ENCODE data around the gene TRIM40. TPM values are rescaled to one million over a fixed set of nuclear protein-coding genes. Genes with fewer than 3 reads are reported as not detected.
"Not testable (repeated sequence)": the region's sequence is repeated elsewhere in the genome, so short reads cannot be mapped to it uniquely, and the experiment has no call there.

The TRIM40 gene
- polyA plus RNA-seq, 3 donors, result 0.07 to 0.10 TPM; not detected in 1

DNA sequence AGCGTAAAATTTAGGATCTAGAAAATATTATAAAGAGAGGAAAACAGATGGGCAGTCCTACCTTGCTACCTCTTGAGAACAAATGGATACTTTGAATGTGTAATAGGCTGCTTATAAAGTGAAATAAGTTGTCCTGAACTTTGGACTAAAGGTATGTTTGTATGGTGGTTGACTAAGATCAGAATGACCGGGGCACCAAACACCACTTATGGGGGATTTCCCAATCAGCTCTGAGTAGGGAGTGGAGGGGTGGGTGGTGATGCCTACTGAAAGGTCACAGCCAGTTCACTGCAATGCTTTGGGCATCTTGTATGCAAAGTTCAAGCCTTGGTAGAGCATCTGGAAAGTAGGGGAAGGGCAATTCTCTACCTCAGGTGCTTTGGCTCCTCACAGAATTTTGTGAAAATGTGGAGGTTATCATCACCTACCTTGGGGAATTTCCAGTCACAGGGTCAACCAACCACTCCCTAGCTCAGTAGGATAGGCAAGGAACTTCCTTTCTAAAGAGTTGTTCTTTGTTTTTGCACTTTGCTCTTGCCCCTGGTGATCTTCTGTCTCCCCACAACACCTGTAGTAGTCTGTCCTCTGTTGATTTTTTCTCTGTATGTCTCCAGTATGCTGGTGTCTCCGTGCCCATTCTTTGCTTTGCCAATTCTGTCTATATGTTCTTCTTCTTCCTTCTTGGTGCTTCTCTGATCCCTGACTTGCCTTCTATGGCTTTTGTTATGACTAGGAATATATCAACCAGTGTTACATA lies 22.8 kb upstream of the TRIM40 start, which contains the start of gene TRIM31:
Gene TRIM31, minus strand, starts transcription at position 88 of the 757 bp plus-strand sequence. CDS start 285 bp downstream, outside the sequence.
- DNase-seq (ENCODE audit: low read depth in 3 of 3, low spot score in 2 of 3), result no peak

DNA sequence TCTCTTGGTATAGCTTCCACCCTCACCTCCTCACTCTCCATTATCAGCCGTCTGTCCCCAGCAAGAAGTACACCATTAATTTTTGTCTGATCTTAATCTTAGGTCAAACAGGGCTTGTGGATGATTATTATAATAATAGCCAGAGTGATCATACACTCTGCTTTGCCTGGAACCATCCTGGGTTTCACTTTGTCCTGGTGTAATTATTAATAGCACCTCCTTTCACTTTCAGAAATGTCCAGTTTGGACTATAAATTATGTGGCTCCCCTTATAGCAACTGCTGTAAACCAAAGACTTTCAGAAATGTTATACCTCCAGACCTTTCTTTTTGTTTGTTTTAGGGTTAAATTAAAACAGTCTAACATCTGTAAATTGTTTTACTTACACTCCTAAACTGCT lies 22.1 kb upstream of the TRIM40 start:
- no peak for DNase-seq (ENCODE audit: low read depth in 3 of 3, low spot score in 2 of 3)

DNA sequence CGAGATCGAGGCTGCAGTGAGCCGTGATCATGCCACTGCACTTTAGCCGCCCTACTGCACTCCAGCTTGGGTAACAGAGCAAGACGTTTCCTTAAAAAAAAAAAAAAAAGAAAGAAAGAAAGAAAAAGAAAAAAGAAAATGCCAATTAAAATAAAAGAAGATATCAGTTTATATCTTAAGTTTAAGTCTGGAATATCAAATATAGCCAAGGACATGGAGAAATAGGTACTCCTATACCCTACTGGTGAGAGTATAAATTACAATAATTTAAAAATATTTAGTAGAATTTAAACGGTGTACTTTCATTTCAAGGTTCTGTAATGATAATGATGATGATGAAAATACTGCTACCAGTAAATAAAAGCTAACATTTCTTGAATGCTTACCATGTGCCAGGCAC lies 19.2 kb upstream of the TRIM40 start:
- no peak for DNase-seq (ENCODE audit: low read depth in 3 of 3, low spot score in 2 of 3)

DNA sequence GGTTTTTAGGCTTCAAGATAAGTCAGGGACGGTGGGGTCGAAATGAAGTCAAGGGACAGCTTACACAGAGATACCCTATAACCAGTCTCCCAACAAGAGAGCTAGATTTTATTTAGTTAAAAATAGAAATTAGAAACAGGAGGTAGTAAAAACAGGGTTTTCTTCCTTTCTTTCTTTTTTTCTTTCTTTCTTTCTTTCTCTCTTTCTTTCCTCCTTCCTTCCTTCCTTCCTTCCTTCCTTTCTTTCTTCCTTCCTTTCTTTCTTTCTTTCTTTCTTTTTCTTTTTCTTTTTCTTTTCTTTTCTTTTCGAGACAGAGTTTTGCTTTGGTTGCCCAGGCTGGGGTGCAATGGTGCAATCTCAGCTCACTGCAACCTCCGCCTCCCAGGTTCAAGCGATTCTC lies 17.2 kb upstream of the TRIM40 start:
- not testable (repeated sequence) for DNase-seq (ENCODE audit: low read depth in 3 of 3, low spot score in 2 of 3)

DNA sequence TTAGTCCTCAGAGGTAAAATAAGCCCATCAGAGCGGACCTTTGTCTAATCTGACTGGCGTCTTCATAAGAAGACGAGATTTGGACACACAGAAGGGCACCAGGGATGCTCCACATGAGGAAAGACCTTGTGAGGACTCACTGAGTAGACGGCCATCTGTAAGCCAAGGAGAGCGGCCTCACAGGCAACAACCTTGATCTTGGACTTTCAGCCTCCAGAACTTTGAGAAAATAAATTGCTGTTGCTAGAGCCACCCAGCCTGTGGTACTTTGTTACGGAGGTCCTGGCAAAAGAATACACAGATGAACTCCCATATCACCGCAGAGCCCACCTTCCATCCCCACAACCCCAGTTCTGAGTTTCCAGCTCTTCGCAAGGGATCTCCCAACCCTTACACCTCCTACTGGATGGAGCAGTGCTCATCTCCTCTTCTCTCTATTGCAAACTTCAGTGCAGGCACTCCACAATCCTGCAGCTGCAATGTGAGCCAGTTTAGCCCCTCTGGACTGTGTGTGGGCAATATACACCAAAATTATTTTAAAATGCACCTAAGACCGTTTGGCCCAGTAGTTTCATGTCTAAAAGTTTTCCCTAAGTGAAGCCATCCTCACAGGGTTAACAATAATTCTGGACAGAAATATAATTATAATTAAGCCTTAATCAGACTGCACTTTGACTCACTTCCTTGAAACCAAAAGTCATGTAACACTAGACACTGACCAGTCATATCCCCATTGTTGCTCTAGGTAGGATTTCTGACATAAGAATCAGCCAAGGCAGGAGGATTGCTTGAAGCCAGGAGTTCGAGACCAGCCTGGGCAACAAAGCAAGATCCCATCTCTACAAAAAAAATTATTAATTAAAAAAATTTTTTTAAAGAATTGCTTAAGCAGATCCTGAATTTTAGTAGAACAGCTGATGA lies 14.2 kb upstream of the TRIM40 start:
- DNase-seq (ENCODE audit: low read depth in 3 of 3, low spot score in 2 of 3), result no peak

DNA sequence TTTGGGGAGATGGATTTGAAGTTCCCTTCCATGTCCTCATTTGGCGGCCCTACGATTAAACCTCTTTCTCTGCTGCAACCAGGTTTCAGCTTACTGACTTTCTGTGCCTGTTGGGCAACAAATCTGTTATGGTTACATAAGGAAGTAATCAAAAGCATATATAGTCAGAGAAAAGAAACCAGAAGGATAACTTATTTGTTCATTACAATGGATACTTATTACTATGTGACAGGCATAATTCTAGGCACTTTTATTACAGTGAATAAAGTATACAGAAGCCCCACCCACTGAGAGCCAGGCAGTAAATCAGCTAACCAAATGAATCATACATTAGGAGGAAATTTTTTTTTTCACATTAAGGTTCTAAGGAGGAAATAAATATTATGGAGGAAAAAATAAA lies 13.4 kb upstream of the TRIM40 start:
- DNase-seq (ENCODE audit: low read depth in 3 of 3, low spot score in 2 of 3), result no peak

DNA sequence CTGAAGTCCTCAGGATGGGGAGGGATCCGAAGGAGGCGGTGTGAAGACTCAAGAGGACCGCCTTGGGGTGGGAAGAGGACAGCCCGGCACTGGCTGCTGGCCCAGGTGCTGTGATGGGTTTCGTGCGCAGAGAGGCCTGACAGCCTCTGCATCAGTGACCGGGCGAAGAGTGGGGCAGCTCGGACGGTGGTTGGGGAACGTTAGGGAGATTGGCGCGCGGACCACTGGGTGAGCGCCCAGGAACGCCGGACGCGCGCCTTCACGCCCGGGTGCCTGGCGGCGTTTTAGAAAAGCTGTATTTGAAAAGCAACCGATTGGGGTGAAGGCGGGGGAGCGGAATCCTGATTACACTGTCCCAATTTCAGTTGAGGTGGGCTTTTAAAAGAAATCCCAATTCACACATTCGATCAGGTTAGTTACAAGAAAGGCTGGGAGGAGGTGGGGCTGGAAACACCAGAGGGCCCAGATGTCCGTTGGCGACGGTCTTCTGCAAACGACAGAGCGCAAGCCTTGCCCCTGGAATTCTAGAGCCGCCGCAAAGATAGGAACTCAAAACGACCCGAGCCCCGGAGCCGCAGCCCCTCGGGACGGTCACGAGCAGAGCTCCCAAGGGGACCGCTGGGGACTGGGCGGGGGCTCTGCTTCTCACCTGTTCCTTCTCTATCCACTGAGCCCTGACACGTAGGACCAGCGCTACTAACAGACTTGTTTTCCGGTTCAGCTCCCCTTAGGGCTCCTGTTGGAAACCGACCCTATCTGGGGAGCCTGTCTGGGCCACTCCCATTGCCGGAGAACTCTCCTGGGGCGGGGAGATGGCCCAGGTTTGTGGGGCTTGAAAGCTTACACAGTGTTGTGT lies 8.5 kb upstream of the TRIM40 start:
- no peak for DNase-seq (ENCODE audit: low read depth in 3 of 3, low spot score in 2 of 3)

DNA sequence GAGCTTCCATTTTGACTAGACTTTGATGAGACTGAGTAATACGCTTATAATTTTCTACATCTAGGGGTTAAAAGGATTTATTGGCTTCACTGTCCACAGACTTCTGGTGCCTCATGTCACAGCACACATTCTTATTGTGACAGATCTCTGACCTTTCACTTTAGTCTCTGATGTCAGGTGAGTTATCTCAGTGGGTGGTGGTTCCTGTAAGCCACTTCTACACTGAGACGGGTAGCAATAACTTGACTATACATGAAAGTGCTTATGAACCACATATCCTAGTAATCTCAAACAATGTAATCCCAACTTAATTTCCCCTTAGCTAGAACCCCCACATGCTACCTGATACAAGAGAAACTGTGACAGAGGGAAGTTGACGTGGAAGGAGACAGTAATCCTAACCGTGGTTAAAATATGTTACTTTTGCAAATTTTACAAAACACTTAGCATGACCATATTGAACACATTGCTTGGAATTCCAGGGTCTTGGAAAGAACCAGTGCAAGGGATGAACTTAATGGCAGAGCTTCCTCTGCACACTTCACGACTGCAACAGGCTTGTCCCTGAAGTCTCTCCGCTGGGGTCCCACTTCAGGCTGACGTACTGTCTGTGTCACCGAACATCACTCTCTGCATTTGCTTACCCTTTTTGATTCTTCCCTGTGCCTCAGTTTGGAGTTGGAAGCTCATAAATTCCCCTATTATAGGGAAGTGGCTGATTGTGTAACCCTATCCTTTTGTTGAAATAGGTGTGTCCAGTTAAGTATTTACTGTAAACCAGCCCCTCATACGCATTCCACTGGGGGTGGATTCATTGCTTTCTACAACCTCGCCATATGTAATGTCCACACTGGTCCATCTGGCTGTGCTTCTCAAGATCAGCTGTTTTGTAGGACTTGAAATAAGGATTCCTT lies 6.4 kb upstream of the TRIM40 start:
- no peak for DNase-seq (ENCODE audit: low read depth in 3 of 3, low spot score in 2 of 3)

DNA sequence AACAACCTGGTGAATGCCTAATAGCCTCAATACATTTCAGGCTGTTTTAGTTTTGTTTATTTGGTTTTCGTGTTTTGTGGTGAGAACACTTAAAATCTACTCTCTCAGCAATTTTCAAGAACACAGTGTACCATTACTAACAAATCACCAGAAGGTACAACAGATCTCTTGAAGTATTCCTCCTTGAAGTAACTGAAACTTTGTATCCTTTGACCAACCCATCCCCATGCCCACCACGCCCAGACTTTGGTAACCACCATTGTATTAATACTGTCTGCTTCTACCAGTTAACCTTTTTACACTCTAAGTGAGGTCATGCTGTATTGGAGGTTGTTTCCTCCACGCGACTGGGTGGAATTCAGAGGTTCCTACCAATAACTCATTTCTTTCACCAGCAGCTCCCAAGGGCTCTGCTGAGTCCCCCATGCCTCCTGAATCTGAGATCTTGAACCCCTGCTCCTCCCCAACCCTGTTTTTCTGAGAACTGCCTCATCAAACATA lies 5.7 kb upstream of the TRIM40 start:
- DNase-seq (ENCODE audit: low read depth in 3 of 3, low spot score in 2 of 3), result no peak

DNA sequence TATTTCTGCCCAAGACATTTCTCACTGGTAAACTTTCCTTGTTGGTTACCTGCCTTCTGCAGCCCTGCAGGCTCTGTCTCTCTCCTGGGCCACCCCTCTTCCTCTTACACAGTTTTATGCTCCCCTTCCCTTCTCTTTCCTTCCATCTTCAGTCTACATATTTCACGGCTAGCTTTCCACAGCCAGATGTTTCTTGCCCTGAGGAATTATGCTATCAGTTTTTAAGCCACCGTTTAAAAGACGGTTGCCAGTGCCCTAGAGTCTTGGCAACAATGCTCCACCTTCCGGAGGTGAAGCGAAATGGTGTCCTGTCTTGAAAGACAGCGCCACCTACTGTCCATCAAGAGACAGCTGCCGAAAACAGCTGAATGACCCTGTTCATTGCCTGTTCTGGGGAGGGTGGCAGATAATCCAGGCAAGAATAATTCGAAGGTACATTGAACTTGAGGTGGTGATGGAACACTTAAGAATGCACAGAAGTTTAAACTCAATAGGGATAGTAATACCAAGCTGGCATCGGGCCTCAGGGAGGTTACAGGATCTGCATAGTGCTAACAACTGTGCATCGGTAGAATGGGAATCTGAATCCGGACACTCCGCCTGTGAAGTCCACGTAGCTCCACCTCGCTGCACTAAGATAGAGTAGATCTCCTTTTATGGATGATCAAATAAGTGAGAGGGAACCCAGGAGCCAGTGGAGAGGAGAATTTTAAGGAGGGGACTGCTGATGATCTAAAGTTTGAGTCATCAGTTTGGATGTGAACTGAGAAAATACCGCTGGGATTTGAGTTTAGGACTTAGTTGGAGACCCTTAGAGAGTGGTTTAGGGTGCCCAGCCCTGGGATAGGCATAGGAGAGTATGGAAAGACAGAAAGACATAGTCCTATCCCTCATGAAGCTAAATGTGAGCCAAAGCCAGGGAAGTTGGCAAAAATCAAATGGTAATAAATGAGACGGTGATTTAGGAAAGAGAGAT lies 4.8 kb upstream of the TRIM40 start:
- peak; percentile 61 to 77 (median 65) for DNase-seq (ENCODE audit: low read depth in 3 of 3, low spot score in 2 of 3)

DNA sequence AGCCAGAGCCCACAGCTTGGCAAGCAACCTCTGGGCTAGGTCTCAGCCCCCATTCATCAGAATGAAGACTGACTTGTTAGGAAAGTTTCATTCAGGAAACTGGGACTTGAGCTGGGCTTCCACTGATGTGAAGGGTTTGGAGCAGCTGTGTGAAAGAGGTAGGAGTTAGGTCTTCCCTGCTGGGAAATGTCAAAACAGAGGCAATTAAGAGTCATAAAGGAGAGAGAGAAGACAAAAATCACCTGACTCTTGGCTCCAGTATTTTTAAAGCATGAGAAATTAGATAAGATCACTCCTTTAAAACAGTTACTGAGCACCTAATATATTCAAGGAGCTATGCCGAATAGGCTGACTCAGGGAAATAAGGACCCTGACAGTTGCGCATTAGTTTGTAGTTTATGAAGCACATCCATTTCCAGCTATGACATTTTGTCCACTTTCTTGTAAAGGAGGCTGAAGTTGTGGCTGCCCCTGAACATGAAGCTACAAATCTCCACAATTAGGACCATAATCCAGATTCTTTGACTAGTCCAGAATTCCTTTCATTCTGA lies 3.9 kb upstream of the TRIM40 start:
- DNase-seq (ENCODE audit: low read depth in 3 of 3, low spot score in 2 of 3), result no peak

DNA sequence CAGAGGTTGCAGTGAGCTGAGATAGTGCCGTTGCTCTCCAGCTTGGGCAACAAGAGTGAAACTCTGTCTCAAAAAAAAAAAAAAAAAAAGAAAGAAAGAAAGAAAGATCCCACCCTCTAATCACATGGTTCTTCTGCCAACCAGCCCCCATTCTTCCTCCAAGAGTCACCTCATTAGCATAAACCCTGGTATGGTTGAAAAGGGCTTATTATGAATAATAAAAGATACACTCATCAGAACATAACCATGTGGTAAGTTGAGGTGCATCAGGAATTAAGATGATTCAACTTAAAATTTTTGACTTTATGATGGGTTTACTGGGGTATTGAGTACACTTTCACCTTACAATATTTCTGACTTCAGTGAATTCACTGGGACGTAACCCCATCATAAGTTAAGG lies 793 bp upstream of the TRIM40 start:
- DNase-seq (ENCODE audit: low read depth in 3 of 3, low spot score in 2 of 3), result no peak

DNA sequence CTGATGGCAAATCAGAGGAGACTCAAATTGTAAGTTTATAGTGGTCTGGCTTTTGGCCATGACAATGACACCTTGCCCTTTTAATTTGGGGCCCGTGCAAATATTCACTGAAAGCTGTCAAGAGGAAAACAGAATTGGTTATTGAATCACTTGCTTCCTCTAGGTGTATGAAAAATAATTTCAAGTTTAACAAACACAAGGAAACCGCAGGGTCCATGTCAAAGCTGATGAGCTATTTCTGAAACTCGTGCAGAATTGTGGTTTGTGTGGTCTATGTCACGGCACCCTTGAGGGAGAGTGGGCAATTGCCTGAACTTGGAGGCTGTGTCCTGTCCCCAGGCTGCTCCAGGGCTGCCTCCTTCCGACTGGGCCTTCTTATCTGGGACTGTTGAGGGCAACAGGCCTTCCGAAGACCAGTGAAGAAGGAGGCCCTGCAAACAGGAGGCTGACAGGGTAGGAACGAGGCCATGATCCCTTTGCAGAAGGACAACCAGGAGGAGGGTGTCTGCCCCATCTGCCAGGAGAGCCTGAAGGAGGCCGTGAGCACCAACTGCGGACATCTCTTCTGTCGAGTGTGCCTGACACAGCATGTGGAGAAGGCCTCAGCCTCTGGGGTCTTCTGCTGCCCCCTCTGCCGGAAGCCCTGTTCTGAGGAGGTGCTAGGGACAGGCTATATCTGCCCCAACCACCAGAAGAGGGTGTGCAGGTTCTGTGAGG lies 788 bp downstream of the TRIM40 start:
- no peak for DNase-seq (ENCODE audit: low read depth in 3 of 3, low spot score in 2 of 3)

DNA sequence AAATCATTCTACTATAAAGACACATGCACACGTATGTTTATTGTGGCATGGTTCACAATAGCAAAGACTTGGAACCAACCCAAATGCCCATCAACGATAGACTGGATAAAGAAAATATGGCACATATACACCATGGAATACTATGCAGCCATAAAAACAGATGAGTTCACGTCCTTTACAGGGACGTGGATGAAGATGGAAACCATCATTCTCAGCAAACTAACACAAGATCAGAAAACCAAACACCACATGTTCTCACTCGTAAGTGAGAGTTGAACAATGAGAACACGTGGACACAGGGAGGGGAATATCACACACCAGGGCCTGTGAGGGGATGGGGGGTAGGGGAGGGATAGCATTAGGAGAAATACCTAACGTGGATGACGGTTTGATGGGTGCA lies 4.3 kb downstream of the TRIM40 start:
- not testable (repeated sequence) for DNase-seq (ENCODE audit: low read depth in 3 of 3, low spot score in 2 of 3)

DNA sequence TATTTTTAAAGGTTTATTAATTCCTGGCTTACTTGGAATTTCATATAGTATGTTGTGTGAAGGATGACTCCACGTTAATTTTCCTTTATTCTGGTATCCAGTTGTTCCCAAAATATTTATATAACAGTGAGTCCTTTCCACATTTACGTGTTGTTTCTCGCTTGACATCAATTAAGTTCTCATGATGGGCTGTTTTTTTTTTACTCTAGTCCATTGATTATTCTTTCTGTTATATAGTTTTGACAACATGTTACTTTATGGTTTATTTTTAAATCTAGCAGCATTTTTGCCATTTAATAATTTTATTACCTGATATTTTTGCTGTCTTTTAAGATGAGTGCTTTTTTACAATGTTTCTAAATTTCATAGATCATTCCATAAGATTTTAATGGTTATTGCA lies 6.7 kb downstream of the TRIM40 start:
- no peak for DNase-seq (ENCODE audit: low read depth in 3 of 3, low spot score in 2 of 3)

DNA sequence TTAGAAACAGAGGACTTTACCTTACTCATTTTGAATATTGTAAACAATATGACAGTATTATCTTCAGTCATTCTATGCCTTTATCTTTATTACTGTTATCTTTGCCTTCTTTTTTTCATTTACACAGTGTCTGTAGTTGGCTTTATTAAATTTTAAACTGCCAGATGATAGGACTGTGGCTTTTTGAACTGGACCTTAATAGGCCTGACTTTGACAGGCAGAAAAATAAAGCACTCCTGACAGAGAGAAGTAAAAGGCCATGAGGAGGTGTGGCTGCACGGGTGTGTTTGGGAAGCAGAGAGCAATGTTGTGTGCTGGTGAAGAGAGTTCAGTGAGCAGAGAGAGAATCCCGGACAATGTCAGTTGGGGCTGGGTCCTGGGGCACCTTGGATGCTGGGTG lies 7.8 kb downstream of the TRIM40 start:
- no peak for DNase-seq (ENCODE audit: low read depth in 3 of 3, low spot score in 2 of 3)

DNA sequence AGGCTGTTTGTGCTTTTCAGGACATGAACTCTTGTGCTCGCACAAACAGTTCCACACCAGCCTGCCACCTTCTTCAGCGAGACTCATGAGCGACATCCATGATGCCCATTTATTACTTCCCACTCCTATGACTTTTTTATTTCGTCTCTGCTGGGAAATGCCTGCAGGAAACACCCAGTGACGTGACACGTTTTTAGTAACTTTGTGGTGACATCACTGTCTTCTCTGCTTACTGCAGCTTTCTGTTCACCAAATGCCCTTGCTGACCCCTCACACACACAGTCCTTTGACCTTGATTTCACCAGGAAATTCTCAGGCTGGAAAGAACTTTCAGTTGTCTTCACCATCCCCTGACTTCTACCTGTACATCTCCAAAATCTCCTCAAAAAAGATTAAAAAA lies 8.9 kb downstream of the TRIM40 start:
- no peak for DNase-seq (ENCODE audit: low read depth in 3 of 3, low spot score in 2 of 3)
